Breast epithelium (tissue), 4 donors: ENCODE data around the gene MED22. TPM values are rescaled to one million over a fixed set of nuclear protein-coding genes. Genes with fewer than 3 reads are reported as not detected.
A peak's percentile ranks its signal among the peaks of the same experiment; 100 is the strongest.

ENCODE experiments used
- DNase-seq, 2 donors: peaks; one replicate each; pipeline ENCODE4 v3.0.0-alpha.2; 2019; ENCODE audit warnings: low spot score in 2 of 2
- H3K27ac ChIP-seq, 2 donors: fragments of 200-600 bp; sonication (generic) in 1 of 2; one replicate each; pipeline ENCODE4 v1.5.1; 2016 to 2019; ENCODE audit warnings: mild to moderate bottlenecking in 1 of 2
- H3K27me3 ChIP-seq, 2 donors: fragments of 200-600 bp; sonication (generic) in 1 of 2; one replicate each; pipeline versions ENCODE4 v1.5.1 to v1.6.0; 2017 to 2019; ENCODE audit warnings: control low read depth in 1 of 2, mild to moderate bottlenecking in 1 of 2
- H3K36me3 ChIP-seq: fragments of 200-600 bp; one replicate; pipeline ENCODE4 v1.5.1; 2019
- H3K4me1 ChIP-seq, 2 donors: fragments of 200-600 bp; sonication (generic); one replicate each; pipeline ENCODE4 v1.5.1; 2016 to 2019; ENCODE audit warnings: control low read depth in 1 of 2
- H3K4me3 ChIP-seq, 3 donors: fragments of 200-600 bp; sonication (generic); 1 replicate in 2 of 3; 2 replicates in 1 of 3; pipeline ENCODE4 v1.5.1; 2016 to 2019; ENCODE audit warnings: mild to moderate bottlenecking in 3 of 3, moderate library complexity in 2 of 3
- H3K9me3 ChIP-seq, 2 donors: fragments of 200-600 bp; sonication (generic) in 1 of 2; one replicate each; pipeline ENCODE4 v1.5.1; 2016 to 2019; ENCODE audit warnings: control low read depth in 1 of 2
- CTCF ChIP-seq, 3 donors: fragments of 450-650 bp; IDR thresholded peaks; one replicate each; pipeline ENCODE4 v1.5.1; 2016 to 2017; ENCODE audit warnings: antibody characterized with exemption in 3 of 3, mild to moderate bottlenecking in 3 of 3, moderate library complexity in 3 of 3
- POLR2A ChIP-seq: fragments of 450-650 bp; IDR thresholded peaks from one replicate; pipeline ENCODE4 v1.6.1; 2016; ENCODE audit warnings: antibody characterized with exemption, mild to moderate bottlenecking, moderate library complexity
- POLR2AphosphoS5 ChIP-seq, 3 donors: sonication (generic); formaldehyde crosslinking; IDR thresholded peaks; one replicate each; pipeline ENCODE4 v1.6.1; 2017; ENCODE audit warnings: antibody characterized with exemption in 3 of 3
- intact Hi-C: fragments of 100-400 bp; cut with DNase I; formaldehyde crosslinking; loops from one replicate; pipeline ENCODE4 v1.15.1; 2023; ENCODE audit warnings: low total_unique reads
- total RNA-seq, 3 donors: library from RNA; depleted of rRNA; stranded (reverse); fragments of >200 nt; gene quantifications; one replicate each; pipeline ENCODE4 v1.1.0, GENCODE V29; 2016

Gene MED22
- total RNA-seq, 3 donors from 2014 or later, result 19.2 to 32.2 (median 31.1) TPM

- H3K27ac ChIP-seq, result peak overlapping the region in 1 of 2 donors; percentile 96
- H3K4me3 ChIP-seq, result peak overlapping the region in 2 of 3 donors; percentile 99
- H3K36me3 ChIP-seq, result peaks cover 6% of the 10 kb centered on the region
- no peaks in the 10 kb centered on the region for H3K27me3 ChIP-seq
- intact Hi-C loops, result loop anchor here (10.0 kb wide), 1 partner anchor 1975 kb away; no protein-coding TSS in a partner anchor
- H3K4me1 ChIP-seq, result peaks cover 0 to 20% of the 10 kb centered on the region in 2 donors
- no peak for DNase-seq
- H3K9me3 ChIP-seq, result no peaks in the 10 kb centered on the region
- no peak for TF ChIP-seq POLR2A
- TF ChIP-seq CTCF (IDR thresholded peaks at IDR 0.05), result no peak
- no peak for TF ChIP-seq POLR2AphosphoS5 (IDR thresholded peaks at IDR 0.05)
Observed at GRCh38 chr9:133349965-133350616, 2.2 kb upstream of the MED22 start.

- Histone ChIP-seq H3K36me3 (peaks cover 6% of the 10 kb centered on the region), H3K27ac (peak overlapping the region; percentile 96 to 98), H3K4me3 (peak overlapping the region; percentile 95 to 99 (median 99)), H3K9me3 (no peaks in the 10 kb centered on the region), H3K4me1 (peaks cover 0 to 18% of the 10 kb centered on the region in 2 donors), H3K27me3 (no peaks in the 10 kb centered on the region)
- peak in 1 of 2 donors; percentile 49 for DNase-seq
- intact Hi-C loops, result no loop called here
- TF ChIP-seq CTCF (IDR thresholded peaks at IDR 0.05) (no peak), POLR2AphosphoS5 (IDR thresholded peaks at IDR 0.05) (no peak), POLR2A (no peak)
Observed at GRCh38 chr9:133348718-133349573, 1.0 kb upstream of the MED22 start.

GRCh38 chr9:133347515-133347984 lies 381 bp downstream of the MED22 start:
- no peaks in the 10 kb centered on the region for H3K9me3 ChIP-seq
- intact Hi-C loops, result no loop called here
- H3K4me1 ChIP-seq, result peaks cover 0 to 18% of the 10 kb centered on the region in 2 donors
- H3K4me3 ChIP-seq, result peak overlapping the region; percentile 95 to 99 (median 99)
- no peaks in the 10 kb centered on the region for H3K27me3 ChIP-seq
- H3K36me3 ChIP-seq, result peaks cover 6% of the 10 kb centered on the region
- TF ChIP-seq POLR2A (no peak), POLR2AphosphoS5 (IDR thresholded peaks at IDR 0.05) (no peak), CTCF (IDR thresholded peaks at IDR 0.05) (no peak)
- DNase-seq, result peak in 1 of 2 donors; percentile 51
- H3K27ac ChIP-seq, result peak overlapping the region; percentile 96 to 98

GRCh38 chr9:133346021-133346785 lies 1.7 kb downstream of the MED22 start:
- Histone ChIP-seq H3K27ac (peak overlapping the region; percentile 96 to 98), H3K9me3 (no peaks in the 10 kb centered on the region), H3K36me3 (peaks cover 11% of the 10 kb centered on the region), H3K4me3 (peak overlapping the region; percentile 95 to 99 (median 99)), H3K4me1 (peaks cover 0 to 18% of the 10 kb centered on the region in 2 donors), H3K27me3 (no peaks in the 10 kb centered on the region)
- intact Hi-C loops, result no loop called here
- TF ChIP-seq CTCF (IDR thresholded peaks at IDR 0.05) (no peak), POLR2AphosphoS5 (IDR thresholded peaks at IDR 0.05) (no peak), POLR2A (no peak)
- no peak for DNase-seq
